COLO668 (cell line): Measurements from ENCODE around the gene TNNC1.

Experiments used
- DNase-seq: peaks from one replicate; lab custom pipeline; 2025; ENCODE audit not compliant: unreplicated experiment; lab: John Stamatoyannopoulos, UW

The TNNC1 gene

DNA sequence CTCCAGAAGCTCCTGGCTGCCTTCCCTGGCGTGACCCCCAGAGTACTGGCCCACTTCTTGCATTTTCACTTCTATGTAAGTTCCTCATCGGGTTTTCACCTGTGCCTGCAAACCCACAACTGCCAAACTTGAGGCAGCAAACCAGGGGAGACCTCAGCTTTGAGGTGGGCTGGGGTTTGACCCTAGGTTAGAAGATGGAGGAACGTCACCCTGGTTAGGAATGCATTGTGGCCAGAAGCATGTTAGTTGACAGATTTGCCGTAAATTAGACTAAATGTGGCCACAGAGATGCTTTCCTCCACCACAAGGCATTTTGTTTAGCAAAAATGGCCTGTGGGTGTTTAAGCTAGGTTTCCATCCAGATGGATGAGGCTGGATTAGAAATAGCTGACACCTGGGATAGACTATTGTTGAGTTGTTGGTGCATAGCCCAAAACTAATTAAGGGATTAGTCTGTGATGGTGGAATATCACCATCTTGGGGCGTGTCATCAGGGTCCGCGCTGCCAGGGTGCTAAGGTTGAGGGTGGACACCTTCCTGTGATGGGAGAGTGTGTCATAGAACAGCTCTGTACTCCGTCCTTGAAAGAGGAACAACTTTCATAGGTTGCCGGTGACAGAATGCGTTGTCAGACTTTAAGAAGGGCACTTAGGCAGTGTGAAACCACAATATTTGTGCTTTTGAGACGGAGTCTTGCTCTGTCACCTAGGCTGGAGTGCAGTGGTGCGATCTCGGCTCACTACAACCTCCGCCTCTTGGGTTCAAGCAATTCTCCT, 5.1 kb upstream of the TNNC1 start:
- DNase-seq, result no peak

DNA sequence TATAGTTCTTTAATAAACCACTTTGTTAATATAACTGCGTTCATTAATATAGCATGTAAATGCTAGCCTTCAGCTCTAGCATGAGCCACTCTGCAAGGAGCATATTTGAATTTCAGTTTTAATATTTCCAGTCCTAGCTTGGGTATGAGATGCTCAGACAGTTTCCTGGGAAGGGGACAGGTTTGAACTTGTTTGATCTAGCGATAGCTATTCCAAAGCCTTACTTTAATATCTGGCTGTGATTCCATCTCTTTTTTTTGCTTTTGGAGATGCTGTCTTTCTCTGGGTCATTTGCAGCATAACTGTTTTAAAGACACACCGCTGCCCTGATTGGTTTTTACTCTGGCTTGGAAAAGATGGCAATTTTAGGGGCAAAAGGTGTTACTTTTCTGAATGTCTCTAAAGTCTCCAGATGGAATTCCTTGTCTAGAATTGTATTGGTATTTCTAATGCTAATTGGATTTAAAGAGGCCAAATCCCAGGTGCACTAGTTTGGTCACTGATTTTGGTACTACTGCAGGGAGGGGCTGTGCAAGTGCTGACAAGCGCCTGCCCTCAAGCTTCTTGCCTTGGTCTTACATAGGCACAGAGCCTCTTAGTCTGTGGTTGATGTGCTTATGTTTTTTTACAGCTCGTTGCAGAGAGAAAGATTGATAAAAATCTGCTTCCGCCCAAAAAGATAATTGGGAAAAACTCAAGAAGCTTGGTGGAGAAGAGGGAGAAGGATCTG, 4.4 kb upstream of the TNNC1 start:
- DNase-seq, result no peak

DNA sequence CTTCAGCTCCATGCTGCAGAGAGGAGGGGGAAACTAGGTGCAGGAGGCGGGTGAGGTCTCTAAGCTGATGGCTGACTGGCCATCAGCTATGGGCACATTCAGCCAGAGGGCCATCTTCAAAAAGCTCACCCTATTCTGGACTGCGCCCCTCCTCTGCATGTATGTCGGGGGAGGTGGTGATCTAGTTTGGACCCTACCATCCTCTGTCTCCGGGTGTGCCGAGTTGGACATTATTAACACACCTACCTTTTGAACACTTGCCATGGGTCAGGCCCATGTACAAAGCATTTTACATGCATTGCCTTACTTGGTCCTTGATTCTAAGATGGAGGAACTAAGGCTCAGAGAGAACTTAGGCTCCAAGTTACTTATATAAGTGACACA, 3.0 kb upstream of the TNNC1 start:
- DNase-seq, result no peak

DNA sequence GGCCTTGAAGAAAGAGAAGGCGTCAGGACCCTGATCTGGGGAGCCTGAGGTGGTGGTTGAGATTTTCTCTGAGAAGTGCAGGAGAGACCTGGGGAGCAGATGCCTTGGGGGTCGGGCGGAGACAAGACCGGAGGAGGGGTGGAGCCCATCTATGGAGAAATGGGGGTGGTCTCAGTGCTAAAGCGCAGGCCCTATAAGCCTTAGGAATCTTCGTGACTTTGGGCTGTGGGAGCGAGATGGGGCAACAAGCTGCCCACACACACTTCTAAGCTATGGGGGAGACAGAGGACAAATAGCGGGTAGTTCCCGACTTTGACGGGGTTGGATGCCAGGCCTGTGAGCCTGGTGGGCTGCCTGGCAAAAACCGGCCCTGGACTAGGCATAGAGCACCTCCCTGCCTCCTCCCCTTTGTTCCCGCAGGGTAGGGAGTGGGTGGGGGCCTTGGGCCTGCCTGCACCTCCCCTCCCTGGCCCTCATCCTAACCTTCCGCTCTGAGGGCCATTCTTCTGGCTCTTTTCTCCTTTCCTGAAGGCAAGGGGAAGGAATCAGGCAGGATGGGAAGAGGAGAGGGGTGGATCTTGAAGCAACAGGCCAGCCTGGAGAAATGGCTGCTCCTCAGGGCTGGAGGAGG, 2.4 kb upstream of the TNNC1 start:
- no peak for DNase-seq

DNA sequence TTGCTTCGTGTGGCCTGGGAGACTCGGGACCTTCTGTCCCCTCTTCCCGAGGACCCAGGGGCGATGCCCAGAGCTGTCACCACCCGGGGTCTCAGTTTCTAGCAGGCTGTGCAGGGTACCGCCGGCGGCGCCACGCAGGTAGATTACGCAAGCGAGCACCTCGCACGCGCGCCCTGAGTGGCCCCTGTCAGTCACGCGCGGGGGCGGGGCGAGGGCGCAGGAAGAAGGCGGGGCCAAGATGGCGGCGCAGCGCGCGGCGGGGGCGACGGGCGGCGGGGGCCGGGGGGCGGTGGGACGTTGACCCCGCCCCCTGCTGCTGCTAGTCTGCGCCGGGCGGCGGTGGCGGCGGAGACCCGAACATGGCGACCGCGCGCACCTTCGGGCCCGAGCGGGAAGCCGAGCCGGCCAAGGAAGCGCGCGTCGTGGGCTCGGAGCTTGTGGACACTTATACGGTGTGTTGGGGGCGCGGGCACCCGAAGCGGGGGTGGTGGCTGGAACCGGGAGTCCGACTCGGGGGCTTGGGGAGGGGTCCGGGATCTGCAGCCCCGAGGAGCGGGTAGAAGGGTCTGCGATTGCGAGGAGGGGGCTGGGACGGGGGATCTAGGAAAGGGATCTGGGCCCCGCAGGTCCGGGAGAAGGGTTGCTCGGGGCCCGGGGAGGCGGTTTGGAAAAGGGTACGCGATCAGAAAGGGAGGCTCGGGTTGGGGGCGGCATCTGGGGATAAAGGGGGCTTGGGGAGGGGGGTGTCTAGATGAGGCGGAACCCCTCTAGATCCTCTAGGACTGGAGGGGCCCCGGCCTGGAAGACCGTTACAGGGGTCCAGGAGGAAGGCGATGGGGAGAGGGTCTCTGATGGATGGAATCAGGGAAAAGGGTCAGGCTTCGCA, 1.7 kb upstream of the TNNC1 start, which contains the start of gene NISCH:
Gene NISCH, plus strand, starts transcription at position 322 of the 886 bp plus-strand sequence. Its CDS starts 38 bp downstream, at position 360.
- DNase-seq, result peak; percentile 92

DNA sequence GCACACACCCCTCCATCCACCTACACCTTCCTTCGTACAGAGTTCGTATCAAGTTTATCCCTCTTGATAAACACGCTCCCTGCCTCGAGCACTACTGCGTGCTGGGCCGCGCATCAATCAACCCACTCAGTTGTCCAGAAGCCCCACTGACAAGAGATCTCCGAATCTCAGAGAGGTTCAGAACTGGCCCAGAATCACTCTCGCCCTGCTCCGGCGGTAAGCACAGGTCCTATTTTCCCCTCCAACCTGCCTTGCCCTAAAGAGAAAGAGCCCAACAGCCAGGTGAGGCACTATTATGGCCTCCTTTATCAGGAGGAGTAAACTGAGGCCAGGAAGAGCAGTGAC, 1.1 kb upstream of the TNNC1 start:
- no peak for DNase-seq

DNA sequence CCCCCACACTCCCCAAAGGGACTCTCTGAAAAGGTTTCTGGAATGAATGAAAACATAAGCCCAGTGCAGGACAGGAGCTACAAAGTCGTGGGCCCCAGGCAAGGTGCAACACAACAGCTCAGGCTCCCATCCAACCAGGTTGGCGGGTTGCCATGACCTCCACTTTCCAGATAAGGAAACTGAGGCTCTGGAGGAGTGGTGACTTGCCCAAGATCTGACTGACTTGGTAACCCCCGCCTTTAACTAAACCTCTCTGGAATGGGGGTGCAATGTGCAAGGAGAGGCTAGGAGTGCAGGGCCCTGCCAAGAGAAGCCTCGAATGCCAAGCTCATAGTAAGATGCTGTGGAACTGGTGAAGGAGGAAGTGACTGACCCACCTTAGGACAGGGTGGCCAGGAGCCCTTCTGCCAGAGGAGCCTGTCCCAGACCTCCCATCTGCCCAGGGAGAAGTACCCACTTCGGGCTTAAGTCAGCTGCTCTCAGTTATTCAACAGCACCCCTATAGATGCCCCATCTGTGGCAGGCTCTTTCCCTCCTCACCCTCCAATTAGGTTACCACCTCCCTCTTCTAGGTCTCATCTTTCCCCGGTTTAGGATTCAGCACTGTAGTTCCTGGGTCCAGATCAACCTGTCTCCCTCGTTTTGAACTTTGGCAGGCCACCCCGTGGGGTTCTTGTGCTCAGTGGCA, 553 bp upstream of the TNNC1 start:
- no peak for DNase-seq

DNA sequence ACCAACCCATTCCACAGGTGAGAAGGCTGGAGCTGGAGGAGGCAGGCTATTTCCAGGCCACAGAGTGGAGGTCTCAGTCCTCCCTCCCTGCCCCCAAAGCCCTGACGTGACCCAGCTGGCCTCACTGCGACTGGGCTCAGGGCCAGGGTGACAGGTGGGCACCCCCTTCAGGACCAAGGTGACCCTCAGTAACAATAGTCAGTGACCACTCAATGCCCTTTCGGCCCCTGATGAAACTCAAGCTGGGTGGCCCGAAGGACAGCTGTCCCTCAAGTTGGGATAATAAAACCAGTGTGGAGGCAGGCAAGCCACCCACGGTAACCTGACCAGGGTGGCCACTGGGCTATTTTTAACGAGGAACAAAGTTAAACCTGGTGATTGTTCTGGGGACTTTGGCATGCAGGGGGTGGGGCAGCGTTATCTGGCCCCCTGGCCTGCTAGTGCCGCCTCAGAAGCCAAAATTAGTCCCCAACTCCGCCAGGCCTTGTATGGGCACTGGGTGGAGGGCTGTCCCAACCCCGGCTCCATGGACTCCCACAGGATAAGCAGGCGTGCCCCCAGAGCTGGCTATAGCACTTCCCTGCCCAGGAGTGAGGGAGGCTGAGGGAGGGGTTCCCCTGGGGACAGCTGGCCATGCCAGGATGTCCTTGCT, 1.1 kb downstream of the TNNC1 start:
- no peak for DNase-seq

DNA sequence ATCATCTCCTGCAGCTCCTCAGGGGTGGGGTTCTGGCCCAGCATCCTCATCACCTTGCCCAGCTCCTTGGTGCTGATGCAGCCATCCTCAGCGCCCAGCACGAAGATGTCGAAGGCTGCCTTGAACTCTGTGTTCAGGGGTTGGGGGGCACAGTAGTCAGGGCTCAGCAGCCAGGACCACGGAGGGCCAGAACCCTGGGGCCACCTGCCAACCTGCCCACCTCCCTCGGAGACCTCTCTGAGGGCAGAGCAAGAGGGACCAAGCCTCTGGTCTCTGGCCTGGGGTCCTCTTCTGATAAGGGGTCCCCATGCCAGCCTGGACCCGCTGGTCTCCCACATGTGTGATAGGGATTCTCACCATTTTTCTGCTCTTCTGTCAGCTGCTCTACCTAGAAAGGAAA, 1.7 kb downstream of the TNNC1 start:
- no peak for DNase-seq

DNA sequence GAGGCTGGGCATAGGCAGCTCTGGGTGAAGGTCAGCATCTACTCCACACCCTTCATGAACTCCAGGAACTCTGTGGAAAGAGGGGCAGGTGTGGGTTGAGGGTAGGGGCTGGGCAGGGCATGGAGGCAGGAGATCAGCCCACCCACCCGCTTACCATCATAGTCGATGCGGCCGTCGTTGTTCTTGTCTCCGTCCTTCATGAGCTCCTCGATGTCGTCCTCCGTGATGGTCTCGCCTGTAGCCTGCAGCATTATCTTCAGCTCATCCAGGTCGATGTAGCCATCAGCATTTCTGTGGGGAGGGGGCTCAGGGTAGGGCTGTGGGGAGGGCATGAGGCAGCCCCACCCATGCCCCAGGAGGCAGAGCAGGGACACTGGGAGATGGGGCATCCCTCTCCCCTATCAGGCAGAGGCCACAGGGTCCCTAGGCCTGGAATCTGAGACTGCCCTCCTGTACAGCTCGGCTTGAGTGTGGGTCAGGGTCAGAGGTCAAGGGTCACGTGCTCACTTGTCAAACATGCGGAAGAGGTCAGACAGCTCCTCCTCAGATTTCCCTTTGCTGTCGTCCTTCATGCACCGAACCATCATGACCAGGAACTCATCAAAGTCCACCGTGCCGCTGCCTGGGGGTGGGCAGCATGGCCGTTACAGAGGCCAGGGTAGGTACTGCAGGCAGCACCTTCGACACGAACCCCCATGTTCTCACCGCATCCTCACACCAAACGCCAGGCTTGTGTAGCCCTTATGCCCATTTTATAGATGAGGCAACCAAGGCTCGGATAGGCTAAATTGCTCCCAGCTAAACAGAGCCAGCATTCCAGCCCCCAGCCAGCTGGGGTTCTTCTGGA, 2.4 kb downstream of the TNNC1 start:
- no peak for DNase-seq

DNA sequence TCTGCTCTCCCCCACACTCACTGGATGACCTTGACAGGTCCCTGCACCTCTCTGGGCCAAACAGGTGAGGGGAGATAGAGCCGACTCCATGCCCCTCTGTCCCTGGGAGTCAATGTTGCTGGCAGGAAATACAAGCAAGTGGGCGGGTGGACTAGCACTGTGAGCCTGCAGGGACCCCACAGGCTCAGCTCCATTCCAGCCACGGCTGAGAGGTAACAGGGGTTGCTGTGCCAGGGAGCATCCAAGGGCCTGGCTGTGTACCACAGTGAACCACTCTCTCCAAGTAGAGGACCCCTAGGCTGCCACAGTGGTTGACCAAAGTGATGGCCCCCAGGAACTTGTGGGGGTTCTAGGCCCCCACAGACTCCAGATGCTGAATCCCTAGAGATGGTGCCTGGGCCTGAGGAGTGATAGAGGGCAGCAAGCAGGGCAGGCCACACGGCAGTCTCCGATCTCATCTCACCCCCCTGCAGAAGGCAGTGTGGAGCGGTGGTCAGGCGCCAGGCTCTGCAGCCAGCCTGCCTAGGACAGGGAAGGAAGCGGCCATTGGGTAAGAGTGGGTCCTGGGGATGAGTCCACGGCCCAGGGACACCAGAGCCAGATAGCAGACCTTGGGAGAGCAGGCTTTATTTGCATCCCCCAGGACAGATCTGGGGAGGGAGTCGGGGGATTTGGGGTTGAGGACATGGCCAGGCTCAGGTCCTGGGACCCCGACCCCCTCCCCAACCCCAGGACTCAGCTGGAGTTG, 3.2 kb downstream of the TNNC1 start:
- no peak for DNase-seq

DNA sequence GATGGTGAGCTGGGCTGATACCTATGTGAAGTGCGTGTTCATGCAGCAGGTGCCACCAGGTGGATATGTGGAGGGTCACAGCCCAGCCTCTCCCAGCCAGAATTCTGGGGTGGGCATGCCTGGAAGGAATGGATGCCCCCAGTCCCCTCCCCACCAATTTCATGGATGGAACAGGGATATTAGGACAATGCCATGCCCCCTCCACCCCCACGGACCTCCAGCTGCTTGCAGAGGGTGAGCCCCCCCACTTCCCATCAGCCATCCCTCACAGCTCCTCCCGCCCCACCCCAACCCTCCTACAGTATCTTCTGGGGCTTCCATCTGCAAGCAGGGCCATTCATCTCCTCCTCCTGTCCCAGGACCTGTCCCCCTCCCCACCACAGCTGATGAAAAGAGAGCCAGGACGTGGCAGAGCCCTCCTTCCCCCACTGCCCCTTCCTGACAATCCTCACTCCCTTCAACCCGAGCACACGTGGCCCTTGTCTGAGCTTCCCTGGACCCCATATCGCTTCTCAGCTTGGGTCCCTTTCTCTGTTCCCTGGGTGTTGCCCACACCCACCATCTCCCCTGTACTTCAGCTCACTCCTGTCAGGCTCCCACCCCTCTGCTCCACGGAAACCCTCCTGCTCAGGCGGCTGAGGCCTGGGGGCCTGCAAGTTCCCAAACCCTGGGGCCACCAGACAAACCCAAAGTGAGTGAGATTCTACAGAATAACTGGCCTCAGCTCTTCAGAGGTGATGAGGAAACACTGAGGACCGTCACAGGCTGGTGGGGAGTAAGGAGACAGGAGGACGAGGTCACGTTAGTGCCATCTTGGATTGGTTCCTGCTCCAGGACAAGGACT, 6.1 kb downstream of the TNNC1 start:
- no peak for DNase-seq

DNA sequence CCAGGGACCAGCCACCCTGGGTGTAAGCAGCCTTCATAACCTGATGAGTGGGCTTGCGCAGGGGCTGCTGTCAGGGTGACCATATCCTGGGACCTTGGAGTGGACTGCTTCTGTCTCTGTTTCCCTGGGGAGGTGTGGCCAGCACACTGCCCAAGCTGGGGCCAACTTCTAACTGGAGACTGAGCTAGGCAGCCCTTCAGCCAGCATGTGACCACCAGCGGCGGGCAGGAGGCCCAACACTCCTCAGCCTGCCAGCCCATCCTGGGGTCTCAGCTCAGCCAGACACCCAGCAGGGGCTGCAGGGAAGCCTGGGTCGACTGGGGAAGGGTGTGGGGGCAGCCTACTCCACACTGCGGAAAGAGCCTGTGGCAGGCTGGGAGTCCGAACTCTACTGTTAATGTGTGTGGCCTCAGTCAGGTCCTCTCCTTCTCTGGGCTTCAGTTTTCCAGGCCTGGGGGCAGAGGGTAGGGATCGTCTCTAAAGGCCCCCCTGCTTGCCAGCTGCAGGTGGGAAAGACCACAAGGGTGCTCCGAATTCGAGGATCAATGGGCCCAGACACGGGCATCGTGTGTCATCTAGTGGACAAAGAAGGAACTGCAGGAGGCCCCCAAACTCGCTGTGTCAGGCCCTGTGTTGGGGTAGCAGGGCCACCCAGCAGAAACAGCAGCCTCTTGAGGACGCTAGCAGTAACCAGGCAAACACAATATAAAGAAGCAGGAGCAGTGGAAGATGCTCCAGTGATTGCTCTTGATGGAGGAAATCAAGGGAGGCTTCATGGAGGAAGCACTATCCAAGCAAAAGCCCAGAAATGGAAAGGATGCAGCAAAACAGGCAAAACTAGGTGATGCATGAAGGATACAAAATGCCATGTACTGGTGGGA, 7.0 kb downstream of the TNNC1 start:
- DNase-seq, result peak; percentile 42

DNA sequence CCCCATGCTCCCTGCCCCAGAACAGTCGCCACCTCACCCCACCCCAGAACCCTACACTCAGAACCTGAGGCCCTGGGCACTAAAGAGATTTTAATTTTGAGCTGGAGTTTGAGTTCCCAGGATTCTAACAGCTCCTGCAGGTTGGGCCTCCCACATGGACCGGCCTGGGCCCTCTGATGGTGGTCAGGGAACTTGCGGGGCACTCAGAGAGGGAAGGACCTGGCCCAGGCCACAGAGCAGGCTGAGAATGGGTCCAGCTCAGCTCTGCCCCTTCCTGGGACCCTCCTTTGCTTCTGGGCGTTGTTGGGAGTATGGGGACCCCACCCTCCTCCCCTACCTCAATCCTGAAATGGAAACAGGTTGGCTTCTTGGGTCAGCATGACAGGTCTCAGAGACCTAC, 7.8 kb downstream of the TNNC1 start:
- no peak for DNase-seq

DNA sequence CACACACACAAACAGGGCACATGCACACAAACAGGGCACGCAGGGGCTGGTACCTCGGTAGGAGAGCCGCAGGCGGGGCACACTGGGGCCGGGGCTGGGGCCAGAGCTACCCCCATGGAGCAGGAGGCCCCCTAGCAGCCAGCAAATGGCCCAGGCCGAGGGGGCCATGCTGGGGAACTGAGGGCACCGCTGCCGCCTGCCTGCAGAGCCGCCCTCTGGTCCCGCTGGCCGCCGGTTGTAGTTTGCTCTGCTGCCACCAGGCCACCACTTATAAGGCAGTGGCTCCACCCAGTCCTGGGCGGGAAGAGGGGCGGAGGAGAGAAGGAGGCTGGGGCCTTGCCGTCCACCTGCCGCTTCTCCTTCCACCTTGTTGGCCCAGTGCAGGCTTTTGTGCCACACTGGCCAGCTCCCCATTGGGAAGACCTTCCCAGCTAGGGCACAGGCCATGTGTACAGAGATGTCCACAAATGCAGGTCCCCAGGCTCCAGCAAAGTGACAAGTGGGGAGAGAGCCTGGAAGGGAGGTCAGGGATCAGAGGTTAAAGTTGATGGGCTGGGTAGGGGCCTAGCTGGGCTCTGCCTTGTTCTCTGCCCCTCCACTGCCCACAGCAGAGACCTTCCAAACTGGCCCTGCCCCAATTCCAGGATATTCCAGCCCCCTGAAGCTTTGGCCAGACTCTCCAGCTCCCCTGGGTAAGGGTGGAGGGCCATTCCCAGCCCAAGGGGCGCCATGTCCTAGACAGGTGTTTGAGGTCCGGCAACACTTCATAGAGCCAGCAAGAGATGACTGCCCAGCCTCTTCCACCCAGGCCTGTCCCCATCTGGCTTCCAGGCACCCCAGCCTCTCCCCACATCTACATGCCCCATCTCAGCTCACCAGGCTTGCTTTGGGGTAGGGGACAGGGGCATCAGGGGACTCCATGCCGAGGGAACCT, 8.7 kb downstream of the TNNC1 start, which contains the start of gene SEMA3G:
Gene SEMA3G, minus strand, starts transcription at position 244 of the 934 bp plus-strand sequence. Its CDS starts 76 bp downstream, at position 168.
- DNase-seq, result peak; percentile 75
